ENCODE results near the gene LPP. TPM values are rescaled to one million over a fixed set of nuclear protein-coding genes. Genes with fewer than 3 reads are reported as not detected.

LPP gene
- total and polyA plus RNA-seq, 4 donors = 11.1 to 219 (median 66.5) TPM

DNA sequence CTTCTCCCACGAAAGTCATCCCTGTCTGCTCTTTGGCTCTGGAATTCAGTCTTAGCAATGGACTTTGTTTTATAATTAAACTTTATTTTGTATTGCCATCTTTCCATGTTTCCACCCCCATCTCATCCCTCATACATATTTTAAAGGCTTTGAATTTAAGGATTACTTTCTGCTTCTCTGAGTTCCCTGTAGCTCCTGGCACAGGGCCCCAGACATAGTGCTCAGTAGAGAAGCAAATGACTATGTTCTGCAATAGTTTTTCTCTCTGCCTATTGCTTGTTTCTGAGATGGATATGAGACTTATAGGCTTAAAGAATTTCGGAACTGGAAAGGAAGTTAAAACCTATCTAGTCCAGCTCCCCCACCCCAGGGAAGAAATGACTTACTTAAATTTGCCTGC lies 197.0 kb downstream of the LPP start:
- no peak for DNase-seq
- Histone ChIP-seq H3K27me3 (ENCODE audit: control insufficient read depth in 3 of 3, insufficient read depth in 3 of 3, low read length in 2 of 3) (no peaks in the 10 kb centered on the region), H3K9ac (ENCODE audit: insufficient read depth in 1 of 2, low read length in 2 of 2) (no peak overlapping the region), H3K27ac (ENCODE audit: low read depth in 1 of 2, low read length in 1 of 2) (no peak overlapping the region), H3K9me3 (ENCODE audit: control insufficient read depth in 4 of 4, insufficient read depth in 3 of 4, low read length in 3 of 4) (no peaks in the 10 kb centered on the region), H3K4me3 (no peak overlapping the region), H3K4me1 (ENCODE audit: control insufficient read depth in 5 of 5, insufficient read depth in 5 of 5, low read length in 5 of 5) (peaks cover 4 to 24% (median 10%) of the 10 kb centered on the region in 5 donors), H3K36me3 (ENCODE audit: control insufficient read depth in 4 of 4, insufficient read depth in 4 of 4, low read length in 4 of 4) (no peaks in the 10 kb centered on the region)
- no peak for ATAC-seq (ENCODE audit: insufficient read depth, low FRiP score)
- no peak for TF ChIP-seq CTCF (IDR thresholded peaks at IDR 0.05; ENCODE audit: control extremely low read depth, extremely low read depth)
- WGBS, 2 donors = 94 to 97% methylated on average over 2 of the region's 2 CpGs

DNA sequence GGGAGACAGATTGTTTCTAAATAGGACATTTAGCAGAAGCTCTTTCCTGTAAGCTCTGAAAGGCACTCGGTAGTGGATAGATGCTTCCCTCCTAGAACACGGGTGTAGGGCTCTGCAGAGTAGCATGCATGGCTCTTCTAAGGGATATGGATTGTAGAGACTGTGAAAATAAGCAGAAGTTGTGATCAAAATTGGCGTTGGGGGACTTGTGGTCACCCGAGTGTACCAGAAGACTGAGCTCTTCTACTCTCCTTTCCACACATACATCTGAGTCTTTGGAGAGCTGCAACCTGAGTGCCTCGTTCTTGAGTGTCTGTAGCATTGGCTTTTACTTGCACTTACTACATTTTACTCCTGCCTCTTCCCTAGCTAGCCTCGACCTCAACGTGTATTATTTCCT lies 197.7 kb downstream of the LPP start:
- no peak for ATAC-seq (ENCODE audit: insufficient read depth, low FRiP score)
- Histone ChIP-seq H3K36me3 (ENCODE audit: control insufficient read depth in 4 of 4, insufficient read depth in 4 of 4, low read length in 4 of 4) (no peaks in the 10 kb centered on the region), H3K27me3 (ENCODE audit: control insufficient read depth in 3 of 3, insufficient read depth in 3 of 3, low read length in 2 of 3) (no peaks in the 10 kb centered on the region), H3K4me3 (no peak overlapping the region), H3K9ac (ENCODE audit: insufficient read depth in 1 of 2, low read length in 2 of 2) (no peak overlapping the region), H3K27ac (ENCODE audit: low read depth in 1 of 2, low read length in 1 of 2) (peak overlapping the region in 1 of 2 donors; percentile 53), H3K4me1 (ENCODE audit: control insufficient read depth in 5 of 5, insufficient read depth in 5 of 5, low read length in 5 of 5) (peaks cover 4 to 20% (median 10%) of the 10 kb centered on the region in 5 donors), H3K9me3 (ENCODE audit: control insufficient read depth in 4 of 4, insufficient read depth in 3 of 4, low read length in 3 of 4) (no peaks in the 10 kb centered on the region)
- no peak for TF ChIP-seq CTCF (IDR thresholded peaks at IDR 0.05; ENCODE audit: control extremely low read depth, extremely low read depth)
- no peak for DNase-seq
- WGBS, 2 donors = 57 to 69% methylated on average over 7 of the region's 7 CpGs

- Histone ChIP-seq H3K9me3 (ENCODE audit: control insufficient read depth in 4 of 4, insufficient read depth in 3 of 4, low read length in 3 of 4) (no peaks in the 10 kb centered on the region), H3K9ac (ENCODE audit: insufficient read depth in 1 of 2, low read length in 2 of 2) (no peak overlapping the region), H3K36me3 (ENCODE audit: control insufficient read depth in 4 of 4, insufficient read depth in 4 of 4, low read length in 4 of 4) (no peaks in the 10 kb centered on the region), H3K27ac (ENCODE audit: low read depth in 1 of 2, low read length in 1 of 2) (peak overlapping the region in 1 of 2 donors; percentile 53), H3K27me3 (ENCODE audit: control insufficient read depth in 3 of 3, insufficient read depth in 3 of 3, low read length in 2 of 3) (no peaks in the 10 kb centered on the region), H3K4me3 (no peak overlapping the region), H3K4me1 (ENCODE audit: control insufficient read depth in 5 of 5, insufficient read depth in 5 of 5, low read length in 5 of 5) (peaks cover 4 to 20% (median 10%) of the 10 kb centered on the region in 5 donors)
- ATAC-seq (ENCODE audit: insufficient read depth, low FRiP score) (no peak), DNase-seq (no peak)
- no peak for TF ChIP-seq CTCF (IDR thresholded peaks at IDR 0.05; ENCODE audit: control extremely low read depth, extremely low read depth)
- WGBS, 2 donors = 91 to 92% methylated on average over 18 of the region's 18 CpGs
These were observed 198.4 kb downstream of the LPP start for GRCh38 chr3:188352196-188352927.
